ENCODE measurements around the gene ZBTB44.

The ZBTB44 gene

DNA sequence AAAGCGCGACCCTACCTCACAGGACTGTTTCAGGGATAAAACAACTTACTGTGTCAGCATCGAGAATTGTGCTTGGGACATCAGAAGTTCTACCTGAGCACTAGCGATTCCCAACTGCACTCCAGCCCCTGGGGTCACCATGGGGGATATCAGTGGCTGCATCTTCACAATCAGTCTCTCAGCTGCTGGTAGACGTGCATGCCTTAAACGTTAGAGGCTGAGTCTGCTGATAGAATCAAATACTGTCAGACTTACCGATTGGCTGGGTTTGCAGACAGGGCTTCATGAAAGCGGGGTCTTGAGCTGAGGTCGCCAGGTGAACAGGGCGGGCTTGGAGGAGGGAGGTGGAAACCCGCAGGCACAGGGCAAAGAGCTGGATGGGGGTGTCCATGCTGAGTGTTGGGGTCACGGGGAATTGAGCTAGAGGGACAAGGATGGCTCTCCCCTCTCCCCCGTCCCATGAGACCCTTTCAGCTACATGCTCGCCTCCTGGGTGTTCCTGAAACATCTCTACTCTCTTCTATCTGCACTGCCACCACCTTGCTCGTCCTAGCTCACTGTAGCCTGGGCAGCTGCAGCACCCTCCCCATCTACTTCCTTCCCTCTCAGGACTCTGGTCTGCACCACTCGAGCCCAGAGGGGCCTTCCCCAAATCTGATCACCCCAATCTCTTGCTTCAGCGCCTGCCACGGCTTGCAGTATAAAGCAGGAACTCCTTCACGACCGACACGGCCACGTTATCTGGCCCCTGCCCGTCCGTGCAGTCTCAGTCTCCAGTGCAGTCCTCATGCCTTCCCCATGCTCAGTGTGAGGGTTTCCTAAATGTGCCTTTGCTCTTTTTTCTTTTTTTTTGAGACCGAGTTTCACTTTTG lies 111.7 kb downstream of the ZBTB44 start:
- TF ChIP-seq, protein P1, sequence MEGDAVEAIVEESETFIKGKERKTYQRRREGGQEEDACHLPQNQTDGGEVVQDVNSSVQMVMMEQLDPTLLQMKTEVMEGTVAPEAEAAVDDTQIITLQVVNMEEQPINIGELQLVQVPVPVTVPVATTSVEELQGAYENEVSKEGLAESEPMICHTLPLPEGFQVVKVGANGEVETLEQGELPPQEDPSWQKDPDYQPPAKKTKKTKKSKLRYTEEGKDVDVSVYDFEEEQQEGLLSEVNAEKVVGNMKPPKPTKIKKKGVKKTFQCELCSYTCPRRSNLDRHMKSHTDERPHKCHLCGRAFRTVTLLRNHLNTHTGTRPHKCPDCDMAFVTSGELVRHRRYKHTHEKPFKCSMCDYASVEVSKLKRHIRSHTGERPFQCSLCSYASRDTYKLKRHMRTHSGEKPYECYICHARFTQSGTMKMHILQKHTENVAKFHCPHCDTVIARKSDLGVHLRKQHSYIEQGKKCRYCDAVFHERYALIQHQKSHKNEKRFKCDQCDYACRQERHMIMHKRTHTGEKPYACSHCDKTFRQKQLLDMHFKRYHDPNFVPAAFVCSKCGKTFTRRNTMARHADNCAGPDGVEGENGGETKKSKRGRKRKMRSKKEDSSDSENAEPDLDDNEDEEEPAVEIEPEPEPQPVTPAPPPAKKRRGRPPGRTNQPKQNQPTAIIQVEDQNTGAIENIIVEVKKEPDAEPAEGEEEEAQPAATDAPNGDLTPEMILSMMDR (IDR thresholded peaks at IDR 0.05), result no peak
- peaks cover 24% of the 10 kb centered on the region for H3K36me3 ChIP-seq
- peaks cover 13% of the 10 kb centered on the region for H3K27me3 ChIP-seq
- no peak overlapping the region for H3K27ac ChIP-seq
- H3K4me1 ChIP-seq (ENCODE audit: control insufficient read depth in 1 of 2, insufficient read depth in 1 of 2, low read depth in 1 of 2, low read length in 1 of 2), result no peaks in the 10 kb centered on the region
- H3K4me3 ChIP-seq (ENCODE audit: low read depth in 1 of 2, low read length in 1 of 2), result no peak overlapping the region
- no peaks in the 10 kb centered on the region for H3K9me3 ChIP-seq

DNA sequence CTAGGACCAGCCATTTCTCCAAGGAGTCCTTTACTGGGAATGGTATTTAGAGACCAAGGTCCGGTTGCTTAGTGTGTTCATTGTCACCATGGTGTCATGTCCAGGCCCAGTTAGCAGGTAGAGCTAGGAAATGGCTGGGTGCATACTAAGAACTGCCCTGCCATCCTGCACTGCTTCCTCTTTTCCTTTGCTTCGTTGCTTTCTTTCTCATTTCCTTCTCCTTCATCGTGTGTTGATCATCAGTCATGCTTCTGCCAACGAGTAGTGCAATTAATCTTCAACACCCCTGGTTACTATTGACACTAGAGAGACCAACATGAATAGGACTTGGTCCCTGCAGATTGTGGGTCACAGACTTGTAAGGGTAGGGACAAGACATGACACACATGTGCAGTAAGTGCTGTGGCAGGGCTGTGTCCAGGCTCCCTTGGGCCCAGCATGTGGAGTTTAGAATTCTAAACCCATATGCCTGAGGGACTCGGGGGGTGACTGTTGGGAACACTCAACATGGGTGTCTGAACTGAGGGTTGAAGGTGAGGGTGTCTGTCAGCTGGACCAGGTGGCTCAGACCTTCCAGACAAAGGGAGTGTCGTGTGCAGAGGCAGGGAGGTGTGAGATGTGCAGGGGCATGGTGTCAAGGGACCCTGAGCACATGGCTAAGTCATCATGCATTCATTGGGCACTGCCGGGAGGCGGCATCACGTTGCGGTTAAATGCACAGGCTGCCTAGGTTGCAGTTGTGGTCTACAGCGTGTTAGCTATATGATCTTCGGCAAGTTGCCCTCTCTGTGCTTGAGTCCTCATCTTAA lies 112.5 kb downstream of the ZBTB44 start:
- Histone ChIP-seq H3K27me3 (peaks cover 13% of the 10 kb centered on the region), H3K36me3 (peaks cover 24% of the 10 kb centered on the region), H3K4me1 (ENCODE audit: control insufficient read depth in 1 of 2, insufficient read depth in 1 of 2, low read depth in 1 of 2, low read length in 1 of 2) (no peaks in the 10 kb centered on the region), H3K9me3 (no peaks in the 10 kb centered on the region), H3K27ac (no peak overlapping the region), H3K4me3 (ENCODE audit: low read depth in 1 of 2, low read length in 1 of 2) (no peak overlapping the region)
- TF ChIP-seq, protein P1 (IDR thresholded peaks at IDR 0.05), result no peak

DNA sequence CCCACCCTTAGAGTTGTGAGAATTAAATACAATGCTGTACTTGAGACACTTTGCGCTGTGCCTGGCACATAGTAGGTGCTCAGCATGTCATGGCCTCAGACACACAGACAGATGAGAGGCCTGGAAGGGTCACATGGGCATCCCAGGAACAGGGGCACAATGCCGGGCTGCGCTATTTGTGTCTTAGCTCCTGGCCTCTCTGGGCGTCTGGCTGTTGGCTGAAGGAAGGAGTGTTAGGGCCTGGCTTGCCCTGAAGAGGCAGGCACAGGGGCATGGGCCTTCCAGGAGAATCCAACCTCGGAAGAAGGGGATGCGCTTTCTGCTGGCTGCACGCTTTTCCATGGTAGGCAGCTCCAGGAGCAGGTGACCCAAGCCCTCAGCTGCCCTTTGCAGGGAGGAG lies 113.7 kb downstream of the ZBTB44 start:
- peaks cover 13% of the 10 kb centered on the region for H3K27me3 ChIP-seq
- H3K36me3 ChIP-seq, result peaks cover 31% of the 10 kb centered on the region
- TF ChIP-seq, protein P1 (IDR thresholded peaks at IDR 0.05), result no peak

DNA sequence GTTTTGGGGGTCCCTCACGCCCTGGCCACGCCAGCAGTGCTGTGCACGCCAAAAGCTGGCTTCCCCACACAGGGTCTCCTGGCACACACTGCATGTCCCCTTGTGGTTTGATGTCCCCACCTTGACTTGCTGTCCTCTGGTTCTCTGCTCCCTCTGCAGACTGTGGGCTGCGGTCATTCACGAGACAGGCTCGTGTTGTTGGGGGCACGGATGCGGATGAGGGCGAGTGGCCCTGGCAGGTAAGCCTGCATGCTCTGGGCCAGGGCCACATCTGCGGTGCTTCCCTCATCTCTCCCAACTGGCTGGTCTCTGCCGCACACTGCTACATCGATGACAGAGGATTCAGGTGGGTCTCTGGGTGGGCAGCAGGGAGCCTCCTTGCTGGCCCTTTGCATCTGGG lies 114.9 kb downstream of the ZBTB44 start:
- TF ChIP-seq, protein P1 (IDR thresholded peaks at IDR 0.05), result no peak
- Histone ChIP-seq H3K4me1 (ENCODE audit: control insufficient read depth in 1 of 2, insufficient read depth in 1 of 2, low read depth in 1 of 2, low read length in 1 of 2) (no peaks in the 10 kb centered on the region), H3K36me3 (peaks cover 31% of the 10 kb centered on the region), H3K9me3 (no peaks in the 10 kb centered on the region), H3K27ac (no peak overlapping the region), H3K4me3 (ENCODE audit: low read depth in 1 of 2, low read length in 1 of 2) (no peak overlapping the region), H3K27me3 (peaks cover 13% of the 10 kb centered on the region)

More for the DNA sequence above, 113.7 kb downstream of the ZBTB44 start:
- Histone ChIP-seq H3K9me3 (no peaks in the 10 kb centered on the region), H3K27ac (no peak overlapping the region), H3K4me1 (ENCODE audit: control insufficient read depth in 1 of 2, insufficient read depth in 1 of 2, low read depth in 1 of 2, low read length in 1 of 2) (no peaks in the 10 kb centered on the region), H3K4me3 (ENCODE audit: low read depth in 1 of 2, low read length in 1 of 2) (no peak overlapping the region)

DNA sequence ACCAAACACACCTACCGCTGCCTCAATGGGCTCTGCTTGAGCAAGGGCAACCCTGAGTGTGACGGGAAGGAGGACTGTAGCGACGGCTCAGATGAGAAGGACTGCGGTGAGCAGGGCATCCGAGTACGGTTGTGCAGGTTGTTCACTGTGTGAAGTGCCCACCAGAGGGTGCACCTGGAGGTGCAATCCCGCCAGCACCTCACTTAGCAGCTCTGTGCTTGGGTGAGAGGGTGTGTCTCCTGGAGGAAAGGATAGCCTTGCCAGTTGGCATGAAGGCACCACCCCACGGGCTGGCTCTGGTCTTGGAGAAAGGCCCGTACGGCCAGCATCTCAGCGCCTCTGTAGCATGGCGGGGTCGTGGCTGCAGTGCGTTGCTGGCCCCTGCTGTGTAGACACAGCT lies 115.8 kb downstream of the ZBTB44 start:
- Histone ChIP-seq H3K4me3 (ENCODE audit: low read depth in 1 of 2, low read length in 1 of 2) (no peak overlapping the region), H3K4me1 (ENCODE audit: control insufficient read depth in 1 of 2, insufficient read depth in 1 of 2, low read depth in 1 of 2, low read length in 1 of 2) (no peaks in the 10 kb centered on the region), H3K27ac (no peak overlapping the region), H3K9me3 (no peaks in the 10 kb centered on the region), H3K36me3 (peaks cover 31% of the 10 kb centered on the region), H3K27me3 (peaks cover 12% of the 10 kb centered on the region)
- TF ChIP-seq, protein P1 (IDR thresholded peaks at IDR 0.05), result no peak

Measured in neutrophil (primary cell).